HepG2 (cell line): ENCODE results near the gene BRD1. TPM values are rescaled to one million over a fixed set of nuclear protein-coding genes. Genes with fewer than 3 reads are reported as not detected.

Experiments used
- CC2D1A ChIP-seq: sonication (generic); formaldehyde crosslinking; IDR thresholded peaks from 2 replicates; pipeline ENCODE4 v1.8.1; 2023; ENCODE audit warnings: mild to moderate bottlenecking, missing genetic modification reagents
- CREM ChIP-seq, 2 experiments: sonication (generic) in 1 of 2; formaldehyde crosslinking in 1 of 2; IDR thresholded peaks; 2 replicates each; pipeline versions ENCODE4 v1.4.0 to v1.6.1; 2016 to 2020; ENCODE audit warnings: antibody characterized with exemption in 1 of 2, mild to moderate bottlenecking in 1 of 2, missing genetic modification reagents in 1 of 2
- E2F1 ChIP-seq: sonication (generic); formaldehyde crosslinking; IDR thresholded peaks from 2 replicates; pipeline ENCODE4 v1.5.0; 2020; ENCODE audit warnings: missing genetic modification reagents
- HOXA5 ChIP-seq: sonication (generic); formaldehyde crosslinking; IDR thresholded peaks from 2 replicates; pipeline ENCODE4 v1.4.0; 2020; ENCODE audit warnings: missing genetic modification reagents
- MTA1 ChIP-seq: sonication (generic); formaldehyde crosslinking; IDR thresholded peaks from 2 replicates; pipeline ENCODE4 v1.4.0; 2020; ENCODE audit warnings: missing genetic modification reagents, mild to moderate bottlenecking, borderline replicate concordance
- NCOA1 ChIP-seq: sonication (generic); formaldehyde crosslinking; IDR thresholded peaks from 2 replicates; pipeline ENCODE4 v1.9.0; 2021; ENCODE audit warnings: missing genetic modification reagents
- PRDM10 ChIP-seq: sonication (generic); formaldehyde crosslinking; IDR thresholded peaks from 2 replicates; pipeline ENCODE4 v1.4.0; 2020; ENCODE audit warnings: low read depth, missing genetic modification reagents
- RELA ChIP-seq: sonication (generic); formaldehyde crosslinking; IDR thresholded peaks from 2 replicates; pipeline ENCODE4 v1.4.0; 2020; ENCODE audit warnings: missing genetic modification reagents
- SRF ChIP-seq: IDR thresholded peaks from 2 replicates; pipeline ENCODE4 v1.6.1; 2011; ENCODE audit warnings: mild to moderate bottlenecking, low read depth, low read length, moderate library complexity
- SRSF1 ChIP-seq: fragments of 200-400 bp; formaldehyde crosslinking; optimal IDR thresholded peaks from 2 replicates; pipeline ENCODE3; 2017; ENCODE audit warnings: mild to moderate bottlenecking, low read depth, low read length, moderate library complexity
- TOPORS ChIP-seq: sonication (generic); formaldehyde crosslinking; IDR thresholded peaks from 2 replicates; pipeline ENCODE4 v1.8.0; 2023; ENCODE audit warnings: mild to moderate bottlenecking, missing genetic modification reagents
- ZBTB49 ChIP-seq: sonication (generic); formaldehyde crosslinking; IDR thresholded peaks from 2 replicates; pipeline ENCODE4 v1.4.0; 2020; ENCODE audit warnings: missing genetic modification reagents, borderline replicate concordance
- ZNF10 ChIP-seq: sonication (generic); formaldehyde crosslinking; IDR thresholded peaks from 2 replicates; pipeline ENCODE4 v1.4.0; 2020; ENCODE audit warnings: mild to moderate bottlenecking, low read depth, missing genetic modification reagents, borderline replicate concordance
- ZNF136 ChIP-seq: sonication (generic); formaldehyde crosslinking; IDR thresholded peaks from 2 replicates; pipeline ENCODE4 v1.8.1; 2022; ENCODE audit warnings: low read depth, mild to moderate bottlenecking, moderate library complexity, missing genetic modification reagents
- ZNF557 ChIP-seq: sonication (generic); formaldehyde crosslinking; IDR thresholded peaks from 2 replicates; pipeline ENCODE4 v1.4.0; 2020; ENCODE audit warnings: missing genetic modification reagents
- ZNF563 ChIP-seq: sonication (generic); formaldehyde crosslinking; IDR thresholded peaks from 2 replicates; pipeline ENCODE4 v1.8.0; 2022; ENCODE audit warnings: mild to moderate bottlenecking, moderate library complexity, missing genetic modification reagents
- polyA plus RNA-seq, 8 experiments: library from polyadenylated mRNA; depleted of rRNA in 3 of 8; stranded (reverse) in 7 of 8; unstranded in 1 of 8; fragments of >200 nt; fragmentation: Illumina TruSeq in 4 of 8; extraction: Trizol in 4 of 8; gene quantifications; 2 replicates each; pipeline versions ENCODE4 v1.2.1 to v1.2.3, GENCODE V29; 2011 to 2016; ENCODE audit warnings: low read depth in 4 of 8, missing spikeins in 1 of 8, mixed read lengths in 1 of 8; ENCODE audit not compliant: insufficient read depth in 1 of 8
- total RNA-seq, 5 experiments: library from RNA; depleted of rRNA; stranded (reverse); fragments of >200 nt; fragmentation: Illumina TruSeq; extraction: Trizol; gene quantifications; 2 replicates each; pipeline ENCODE4 v1.2.3, GENCODE V29; 2016; ENCODE audit warnings: low read depth in 1 of 5
- TF ChIP-seq, protein P1 (sequence below): sonication (generic); formaldehyde crosslinking; IDR thresholded peaks from 2 replicates; pipeline ENCODE4 v1.5.0; 2020; ENCODE audit warnings: mild to moderate bottlenecking, missing genetic modification reagents, borderline replicate concordance

BRD1 gene
- total and polyA plus RNA-seq, 2 of the 13 experiments (the other 11 are each of a cell fraction or from before 2014, with no cell fraction given) = 5.1 to 12.0 TPM

GRCh38 chr22:49812838-49813237 lies 14.8 kb downstream of the BRD1 start (continued):
- TF ChIP-seq E2F1 = no peak
- no peak for TF ChIP-seq TOPORS (CRISPR knock-in tag)
- no peak for TF ChIP-seq MTA1
- TF ChIP-seq, protein P1, sequence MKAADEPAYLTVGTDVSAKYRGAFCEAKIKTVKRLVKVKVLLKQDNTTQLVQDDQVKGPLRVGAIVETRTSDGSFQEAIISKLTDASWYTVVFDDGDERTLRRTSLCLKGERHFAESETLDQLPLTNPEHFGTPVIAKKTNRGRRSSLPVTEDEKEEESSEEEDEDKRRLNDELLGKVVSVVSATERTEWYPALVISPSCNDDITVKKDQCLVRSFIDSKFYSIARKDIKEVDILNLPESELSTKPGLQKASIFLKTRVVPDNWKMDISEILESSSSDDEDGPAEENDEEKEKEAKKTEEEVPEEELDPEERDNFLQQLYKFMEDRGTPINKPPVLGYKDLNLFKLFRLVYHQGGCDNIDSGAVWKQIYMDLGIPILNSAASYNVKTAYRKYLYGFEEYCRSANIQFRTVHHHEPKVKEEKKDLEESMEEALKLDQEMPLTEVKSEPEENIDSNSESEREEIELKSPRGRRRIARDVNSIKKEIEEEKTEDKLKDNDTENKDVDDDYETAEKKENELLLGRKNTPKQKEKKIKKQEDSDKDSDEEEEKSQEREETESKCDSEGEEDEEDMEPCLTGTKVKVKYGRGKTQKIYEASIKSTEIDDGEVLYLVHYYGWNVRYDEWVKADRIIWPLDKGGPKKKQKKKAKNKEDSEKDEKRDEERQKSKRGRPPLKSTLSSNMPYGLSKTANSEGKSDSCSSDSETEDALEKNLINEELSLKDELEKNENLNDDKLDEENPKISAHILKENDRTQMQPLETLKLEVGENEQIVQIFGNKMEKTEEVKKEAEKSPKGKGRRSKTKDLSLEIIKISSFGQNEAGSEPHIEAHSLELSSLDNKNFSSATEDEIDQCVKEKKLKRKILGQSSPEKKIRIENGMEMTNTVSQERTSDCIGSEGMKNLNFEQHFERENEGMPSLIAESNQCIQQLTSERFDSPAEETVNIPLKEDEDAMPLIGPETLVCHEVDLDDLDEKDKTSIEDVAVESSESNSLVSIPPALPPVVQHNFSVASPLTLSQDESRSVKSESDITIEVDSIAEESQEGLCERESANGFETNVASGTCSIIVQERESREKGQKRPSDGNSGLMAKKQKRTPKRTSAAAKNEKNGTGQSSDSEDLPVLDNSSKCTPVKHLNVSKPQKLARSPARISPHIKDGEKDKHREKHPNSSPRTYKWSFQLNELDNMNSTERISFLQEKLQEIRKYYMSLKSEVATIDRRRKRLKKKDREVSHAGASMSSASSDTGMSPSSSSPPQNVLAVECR (CRISPR knock-in tag) = no peak
- TF ChIP-seq CC2D1A (CRISPR knock-in tag) = no peak
- no peak for TF ChIP-seq ZNF563 (CRISPR knock-in tag)
- no peak for TF ChIP-seq ZBTB49
- TF ChIP-seq NCOA1 (CRISPR knock-in tag) = no peak
- no peak for TF ChIP-seq SRSF1
- TF ChIP-seq ZNF136 (CRISPR knock-in tag) = no peak
- TF ChIP-seq HOXA5 (CRISPR knock-in tag) = no peak
- TF ChIP-seq CREM (IDR thresholded peaks at IDR 0.05) = no peak
- no peak for TF ChIP-seq CREM (CRISPR knock-in tag; IDR thresholded peaks at IDR 0.05)
- TF ChIP-seq SRF = no peak
- TF ChIP-seq PRDM10 (CRISPR knock-in tag) = no peak
- TF ChIP-seq ZNF557 (CRISPR knock-in tag) = no peak
- TF ChIP-seq RELA (CRISPR knock-in tag) = no peak
- 0 out of 2 replicates have a peak, but pooled peaks have one; percentile 60 for TF ChIP-seq ZNF10 (CRISPR knock-in tag)
